HepG2 (cell line): ENCODE measurements around the gene TBC1D14. TPM values are rescaled to one million over a fixed set of nuclear protein-coding genes. Genes with fewer than 3 reads are reported as not detected.
A peak's percentile ranks its signal among the peaks of the same experiment; 100 is the strongest.

Experiments used
- ATAC-seq: fragments of 200-7000 bp; cut with Tn5 transposase; 3 replicates; pipeline ENCODE4 v1.9.1; 2020; ENCODE audit warnings: mild to moderate bottlenecking, moderate library complexity
- BruUV-seq: library from RNA; stranded (reverse); fragments of 400-500 nt; replicated peaks from 2 replicates; lab custom pipeline; 2021; lab: Mats Ljungman, UMichigan
- CTCF ChIA-PET: fragments of 300-600 bp; formaldehyde crosslinking; extraction: SDS; loops from one replicate; lab custom pipeline; 2021; ENCODE audit warnings: low total read pairs, inconsistent platforms, low intra/inter-chr PET ratio; lab: Yijun Ruan, JAX
- POLR2A ChIA-PET: fragments of 350-600 bp; sonication (Branson Sonifier 250); formaldehyde crosslinking; loops from one replicate; lab custom pipeline; 2020; ENCODE audit warnings: antibody characterized with exemption, inconsistent platforms; lab: Yijun Ruan, JAX
- DNase-seq: peaks from one replicate; pipeline ENCODE4 v3.0.0-alpha.2; 2015; ENCODE audit warnings: low spot score
- FAIRE-seq: peaks from 3 replicates; lab custom pipeline; 2011; peaks lifted over from hg19 to GRCh38; lab: Jason Lieb, UNC
- H2AFZ ChIP-seq: one replicate; pipeline ENCODE4 v1.6.1; 2011; ENCODE audit warnings: low read length, inconsistent platforms
- H3K27ac ChIP-seq: fragments of 300-600 bp; 3 replicates; pipeline ENCODE4 v1.8.0; 2011; ENCODE audit warnings: mixed run types, mild to moderate bottlenecking, mixed read lengths, low read length, inconsistent platforms; ENCODE audit not compliant: insufficient read depth; ENCODE audit errors: extremely low read length
- H3K27me3 ChIP-seq, 2 experiments: fragments of 200-600 bp in 1 of 2; 2 replicates in 1 of 2; 3 replicates in 1 of 2; pipeline versions ENCODE4 v1.6.0 to v1.8.0; 2011; ENCODE audit warnings: low read length in 2 of 2, mild to moderate bottlenecking in 2 of 2, moderate library complexity in 2 of 2, inconsistent platforms in 1 of 2; ENCODE audit not compliant: insufficient read depth in 2 of 2, control insufficient read depth in 1 of 2
- H3K36me3 ChIP-seq, 2 experiments: fragments of 200-600 bp in 1 of 2; replicated peaks in 1 of 2; 2 replicates in 1 of 2; 3 replicates in 1 of 2; pipeline versions ENCODE4 v1.5.1 to v1.8.0; 2011; ENCODE audit warnings: low read length in 2 of 2, inconsistent platforms in 1 of 2; ENCODE audit not compliant: insufficient read depth in 2 of 2, control insufficient read depth in 1 of 2
- H3K4me1 ChIP-seq: 2 replicates; pipeline ENCODE4 v1.5.1; 2012; ENCODE audit warnings: low read length, inconsistent platforms; ENCODE audit not compliant: insufficient read depth
- H3K4me2 ChIP-seq: 2 replicates; pipeline ENCODE4 v1.6.0; 2011; ENCODE audit warnings: low read depth, low read length, inconsistent platforms
- H3K4me3 ChIP-seq, 3 experiments: fragments of 200-600 bp in 1 of 3; sonication (generic), shearing (Covaris generic) in 1 of 3; replicated peaks in 1 of 3; 2 replicates each; pipeline ENCODE4 v1.5.1; 2011 to 2016; ENCODE audit warnings: low read length in 3 of 3, inconsistent platforms in 2 of 3, low read depth in 2 of 3, mild to moderate bottlenecking in 2 of 3, control low read depth in 1 of 3, mixed read lengths in 1 of 3; ENCODE audit not compliant: insufficient read depth in 1 of 3
- H3K79me2 ChIP-seq: one replicate; pipeline ENCODE4 v1.6.1; 2011; ENCODE audit warnings: low read length, inconsistent platforms; ENCODE audit not compliant: insufficient read depth
- H3K9ac ChIP-seq: 2 replicates; pipeline ENCODE4 v1.6.0; 2011; ENCODE audit warnings: mild to moderate bottlenecking, low read depth, low read length, inconsistent platforms; ENCODE audit not compliant: insufficient read depth
- H3K9me3 ChIP-seq: 2 replicates; pipeline ENCODE4 v1.5.1; 2012; ENCODE audit warnings: mild to moderate bottlenecking, low read length
- H4K20me1 ChIP-seq: 2 replicates; pipeline ENCODE4 v1.6.0; 2011; ENCODE audit warnings: inconsistent platforms, mild to moderate bottlenecking, low read length, moderate library complexity; ENCODE audit not compliant: insufficient read depth
- ARNT2 ChIP-seq: sonication (generic); formaldehyde crosslinking; IDR thresholded peaks from 2 replicates; pipeline ENCODE4 v1.8.0; 2022; ENCODE audit warnings: mild to moderate bottlenecking, low read depth, missing genetic modification reagents, moderate library complexity
- FOXC1 ChIP-seq: sonication (generic); formaldehyde crosslinking; IDR thresholded peaks from 2 replicates; pipeline ENCODE4 v1.8.0; 2022; ENCODE audit warnings: mild to moderate bottlenecking, missing genetic modification reagents, borderline replicate concordance
- GTF2F1 ChIP-seq: fragments of 150-350 bp; IDR thresholded peaks from 2 replicates; pipeline ENCODE4 v1.6.1; 2014; ENCODE audit warnings: low read length
- NKX3-1 ChIP-seq: sonication (generic); formaldehyde crosslinking; IDR thresholded peaks from 2 replicates; pipeline ENCODE4 v1.5.0; 2020; ENCODE audit warnings: missing genetic modification reagents
- RAD51 ChIP-seq: fragments of 450-650 bp; IDR thresholded peaks from 2 replicates; pipeline ENCODE4 v1.6.1; 2016; ENCODE audit warnings: borderline replicate concordance
- SNAPC4 ChIP-seq: sonication (generic); formaldehyde crosslinking; IDR thresholded peaks from 2 replicates; pipeline ENCODE4 v1.4.0; 2020; ENCODE audit warnings: mild to moderate bottlenecking, missing genetic modification reagents
- SUZ12 ChIP-seq: fragments of 150-350 bp; IDR thresholded peaks from 2 replicates; pipeline ENCODE4 v1.6.1; 2014; ENCODE audit warnings: low read depth, low read length
- TBX2 ChIP-seq: sonication (generic); formaldehyde crosslinking; IDR thresholded peaks from 2 replicates; pipeline ENCODE4 v1.5.0; 2020; ENCODE audit warnings: missing genetic modification reagents, mild to moderate bottlenecking, borderline replicate concordance
- ZBED4 ChIP-seq: sonication (generic); formaldehyde crosslinking; IDR thresholded peaks from 2 replicates; pipeline ENCODE4 v1.4.0; 2020; ENCODE audit warnings: missing genetic modification reagents, borderline replicate concordance
- ZNF331 ChIP-seq: sonication (generic); formaldehyde crosslinking; IDR thresholded peaks from 2 replicates; pipeline ENCODE4 v1.4.0; 2020; ENCODE audit warnings: missing genetic modification reagents
- ZNF501 ChIP-seq: sonication (generic); formaldehyde crosslinking; IDR thresholded peaks from 2 replicates; pipeline ENCODE4 v1.5.1; 2020; ENCODE audit warnings: mild to moderate bottlenecking, moderate library complexity, missing genetic modification reagents
- ZNF605 ChIP-seq: sonication (generic); formaldehyde crosslinking; IDR thresholded peaks from 2 replicates; pipeline ENCODE4 v1.8.0; 2022; ENCODE audit warnings: mild to moderate bottlenecking, missing genetic modification reagents
- ZNF616 ChIP-seq: sonication (generic); formaldehyde crosslinking; IDR thresholded peaks from 2 replicates; pipeline ENCODE4 v1.5.0; 2020; ENCODE audit warnings: low read depth, mild to moderate bottlenecking, missing genetic modification reagents
- ZNF720 ChIP-seq: sonication (generic); formaldehyde crosslinking; IDR thresholded peaks from 2 replicates; pipeline ENCODE4 v1.4.0; 2020; ENCODE audit warnings: missing genetic modification reagents
- WGBS: methylation state at CpG from one replicate; pipeline ENCODE4 v1.1.6; 2017; ENCODE audit warnings: low lambda C conversion rate; 5-methylcytosine and 5-hydroxymethylcytosine counted together
- in situ Hi-C: cut with HindIII; loops from 2 replicates; pipeline ENCODE4 v1.10.0; 2017; ENCODE audit warnings: low pct_unique_long_range_greater_than_20kb; ENCODE audit not compliant: extremely low pct_ligation_motif_present
- intact Hi-C: fragments of 100-400 bp; cut with micrococcal nuclease; formaldehyde crosslinking; loops from one replicate; pipeline ENCODE4 v1.10.0; 2022; ENCODE audit not compliant: unreplicated experiment
- polyA plus RNA-seq, 8 experiments: library from polyadenylated mRNA; depleted of rRNA in 3 of 8; stranded (reverse) in 7 of 8; unstranded in 1 of 8; fragments of >200 nt; fragmentation: Illumina TruSeq in 4 of 8; extraction: Trizol in 4 of 8; gene quantifications; 2 replicates each; pipeline versions ENCODE4 v1.2.1 to v1.2.3, GENCODE V29; 2011 to 2016; ENCODE audit warnings: low read depth in 4 of 8, missing spikeins in 1 of 8, mixed read lengths in 1 of 8; ENCODE audit not compliant: insufficient read depth in 1 of 8
- total RNA-seq, 5 experiments: library from RNA; depleted of rRNA; stranded (reverse); fragments of >200 nt; fragmentation: Illumina TruSeq; extraction: Trizol; gene quantifications; 2 replicates each; pipeline ENCODE4 v1.2.3, GENCODE V29; 2016; ENCODE audit warnings: low read depth in 1 of 5

The TBC1D14 gene
- total and polyA plus RNA-seq, 2 of the 13 experiments (the other 11 are each of a cell fraction or from before 2014, with no cell fraction given): 29.5 to 46.5 TPM

GRCh38 chr4:6917461-6918271, 8.0 kb downstream of the TBC1D14 start (continued):
- peak; percentile 28; the same call in 1 of the 2 replicates for TF ChIP-seq ZBED4
- TF ChIP-seq ZNF616 (CRISPR knock-in tag): peak; percentile 43; the same call in 1 of the 2 replicates

- peaks cover 47% of the 10 kb centered on the region for H4K20me1 ChIP-seq
- in situ Hi-C loops (no loop called here), intact Hi-C loops (no loop called here)
- ATAC-seq (no peak), DNase-seq (no peak), FAIRE-seq (no peak)
- no peak overlapping the region for H2AFZ ChIP-seq
- H3K79me2 ChIP-seq: peaks cover 54% of the 10 kb centered on the region
- WGBS: 84% methylated on average over 7 of the region's 7 CpGs
- H3K4me2 ChIP-seq: peak overlapping the region; percentile 80
- peaks cover 77% of the 10 kb centered on the region for H3K4me1 ChIP-seq
- peaks cover 0 to 13% of the 10 kb centered on the region in 2 experiments; a peak in 2 of 5 replicates for H3K36me3 ChIP-seq
- no peaks in the 10 kb centered on the region for H3K9me3 ChIP-seq
- CTCF ChIA-PET: interaction anchor here (1.5 to 1.9 kb wide), 2 partner anchors 9 to 25 kb away, joined by 4 to 6 read pairs; partner anchors contain the start of gene TBC1D14
- no peaks in the 10 kb centered on the region for H3K27me3 ChIP-seq
- no peak overlapping the region for H3K9ac ChIP-seq
- BruUV-seq: no TSS peak
- POLR2A ChIA-PET: interaction anchor here (1.6 to 2.0 kb wide), 2 partner anchors 11 to 14 kb away, joined by 6 to 8 read pairs; no protein-coding TSS in a partner anchor
- peak overlapping the region; percentile 75 for H3K27ac ChIP-seq
- H3K4me3 ChIP-seq: no peak overlapping the region
- TF ChIP-seq FOXC1: 0 out of 2 replicates have a peak, but pooled peaks have one; percentile 4
- no peak for TF ChIP-seq ZNF331 (CRISPR knock-in tag)
- TF ChIP-seq ZNF605: no peak
- TF ChIP-seq RAD51: no peak
- no peak for TF ChIP-seq SNAPC4 (CRISPR knock-in tag)
- TF ChIP-seq ARNT2 (CRISPR knock-in tag): 0 out of 2 replicates have a peak, but pooled peaks have one; percentile 4
- no peak for TF ChIP-seq ZNF720 (CRISPR knock-in tag)
- TF ChIP-seq TBX2 (CRISPR knock-in tag): no peak
- no peak for TF ChIP-seq ZNF501 (CRISPR knock-in tag)
- TF ChIP-seq GTF2F1: no peak
- no peak for TF ChIP-seq SUZ12
- no peak for TF ChIP-seq NKX3-1 (CRISPR knock-in tag)
Observed at GRCh38 chr4:6918338-6918737, 8.7 kb downstream of the TBC1D14 start.
